Stimulated activated CD4-positive, alpha-beta T cell treated with anti-CD3 and anti-CD28 coated beads, Interleukin-1b, Interleukin-23, amount 100 ng/mL, for 1 hour (primary cell): ENCODE results near the gene TTC1.
"Not testable (repeated sequence)": the region's sequence is repeated elsewhere in the genome, so short reads cannot be mapped to it uniquely, and the experiment has no call there.

ENCODE experiments used
- DNase-seq, 2 donors: peaks; one replicate each; pipeline ENCODE4 v3.0.0-alpha.2; 2020; ENCODE audit warnings: low read depth in 2 of 2

TTC1 gene

DNA sequence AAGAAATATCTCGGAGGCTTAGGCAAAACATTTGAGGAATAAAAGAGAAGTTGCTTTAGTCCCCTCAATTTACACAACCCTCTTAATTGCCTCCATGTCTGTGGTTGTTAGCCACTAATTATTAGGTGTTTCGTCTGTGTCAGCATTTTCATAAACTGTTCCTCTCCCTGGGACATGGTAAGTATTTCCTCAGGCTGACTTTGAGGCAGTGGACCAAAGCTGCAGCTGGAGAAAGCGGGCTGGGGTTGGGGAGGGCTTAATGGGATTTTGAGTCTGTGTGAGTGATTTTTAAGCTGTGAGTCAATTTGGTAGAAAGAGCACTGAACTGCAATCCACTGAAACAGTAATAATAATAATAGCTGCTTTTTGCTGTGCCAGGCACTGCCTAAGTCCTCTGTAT, 13.0 kb upstream of the TTC1 start:
- DNase-seq: no peak

GRCh38 chr5:160001457-160001856, 7.5 kb upstream of the TTC1 start:
- no peak for DNase-seq

DNA sequence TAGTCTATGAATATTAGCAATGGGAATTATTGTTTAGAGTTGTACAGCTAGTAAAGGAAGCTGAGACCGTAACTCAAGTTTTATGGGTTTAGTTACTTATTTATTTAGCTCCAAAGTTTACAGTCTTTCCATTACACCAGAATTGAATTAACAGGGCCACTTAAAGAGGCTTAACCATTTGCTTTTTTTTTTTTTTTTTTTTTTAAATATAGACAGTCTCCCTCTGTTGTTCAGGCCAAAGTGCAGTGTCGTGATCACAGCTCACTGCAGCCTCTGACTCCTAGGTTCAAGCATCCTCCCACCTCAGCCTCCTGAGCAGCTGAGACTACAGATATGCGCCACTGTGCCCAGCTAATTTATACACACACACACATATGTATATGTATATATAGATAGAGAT, 1.4 kb upstream of the TTC1 start:
- DNase-seq: no peak

DNA sequence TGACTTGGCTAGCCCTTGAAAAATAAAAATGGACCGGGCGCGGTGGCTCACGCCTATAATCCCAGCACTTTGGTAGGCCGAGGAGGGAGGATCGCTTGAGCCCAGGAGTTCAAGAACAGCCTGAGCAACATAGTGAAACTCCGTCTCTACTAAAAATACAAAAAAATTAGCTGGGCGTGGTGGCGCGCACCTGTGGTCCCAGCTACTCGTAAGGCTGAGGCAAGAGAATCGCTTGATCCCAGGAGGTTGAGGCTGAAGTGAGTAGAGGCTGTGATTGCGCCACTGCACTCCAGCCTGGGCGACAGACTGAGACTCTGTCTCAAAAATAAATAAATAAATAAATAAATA, 436 bp upstream of the TTC1 start:
- not testable (repeated sequence) for DNase-seq

- no peak for DNase-seq
Measured at GRCh38 chr5:160009591-160009989, 651 bp downstream of the TTC1 start.

GRCh38 chr5:160011471-160011870, 2.5 kb downstream of the TTC1 start:
- DNase-seq: no peak

DNA sequence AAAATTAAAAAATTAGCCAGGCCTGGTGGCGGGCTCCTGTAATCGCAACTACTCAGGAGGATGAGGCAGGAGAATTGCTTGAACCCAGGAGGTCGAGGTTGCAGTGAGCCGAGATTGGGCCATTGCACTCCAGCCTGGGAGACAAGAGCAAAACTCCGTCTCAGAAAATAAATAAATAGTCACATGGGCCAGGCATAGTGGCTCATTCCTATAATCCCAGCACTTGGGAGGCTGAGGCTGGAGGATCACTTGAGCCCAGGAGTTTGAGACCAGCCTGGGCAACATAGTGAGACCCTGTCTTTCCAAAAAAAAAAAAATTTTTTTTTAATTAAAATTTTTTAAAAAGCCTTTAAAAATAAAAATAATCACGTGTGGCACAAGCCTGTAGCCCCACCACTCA, 5.3 kb downstream of the TTC1 start:
- DNase-seq: not testable (repeated sequence)

- DNase-seq: no peak
Measured at GRCh38 chr5:160018945-160019625, 10.1 kb downstream of the TTC1 start.

GRCh38 chr5:160020266-160020770, 11.4 kb downstream of the TTC1 start:
- no peak for DNase-seq

DNA sequence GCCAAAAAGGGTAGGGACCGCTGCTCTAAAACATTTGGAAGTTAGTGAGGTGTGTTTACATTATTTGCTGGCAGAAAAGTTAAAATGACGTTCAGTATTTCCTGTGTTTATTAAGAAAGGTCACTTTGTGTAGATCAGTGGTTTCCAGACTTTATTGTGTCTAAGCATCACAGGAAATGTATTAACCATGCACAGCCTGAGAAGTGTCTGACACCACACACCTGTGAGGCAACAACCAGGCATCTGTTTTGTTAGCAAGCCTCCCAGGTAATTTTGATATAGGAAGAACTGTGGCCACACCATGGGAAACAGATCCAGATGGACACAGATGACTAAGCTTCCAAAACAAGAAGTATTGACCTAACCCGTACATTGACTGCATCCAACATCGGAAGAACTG, 12.0 kb downstream of the TTC1 start:
- DNase-seq: no peak

GRCh38 chr5:160021831-160022446, 13.0 kb downstream of the TTC1 start:
- DNase-seq: peak; percentile 16 to 20

- DNase-seq: no peak
Measured at GRCh38 chr5:160023007-160023907, 14.3 kb downstream of the TTC1 start.

DNA sequence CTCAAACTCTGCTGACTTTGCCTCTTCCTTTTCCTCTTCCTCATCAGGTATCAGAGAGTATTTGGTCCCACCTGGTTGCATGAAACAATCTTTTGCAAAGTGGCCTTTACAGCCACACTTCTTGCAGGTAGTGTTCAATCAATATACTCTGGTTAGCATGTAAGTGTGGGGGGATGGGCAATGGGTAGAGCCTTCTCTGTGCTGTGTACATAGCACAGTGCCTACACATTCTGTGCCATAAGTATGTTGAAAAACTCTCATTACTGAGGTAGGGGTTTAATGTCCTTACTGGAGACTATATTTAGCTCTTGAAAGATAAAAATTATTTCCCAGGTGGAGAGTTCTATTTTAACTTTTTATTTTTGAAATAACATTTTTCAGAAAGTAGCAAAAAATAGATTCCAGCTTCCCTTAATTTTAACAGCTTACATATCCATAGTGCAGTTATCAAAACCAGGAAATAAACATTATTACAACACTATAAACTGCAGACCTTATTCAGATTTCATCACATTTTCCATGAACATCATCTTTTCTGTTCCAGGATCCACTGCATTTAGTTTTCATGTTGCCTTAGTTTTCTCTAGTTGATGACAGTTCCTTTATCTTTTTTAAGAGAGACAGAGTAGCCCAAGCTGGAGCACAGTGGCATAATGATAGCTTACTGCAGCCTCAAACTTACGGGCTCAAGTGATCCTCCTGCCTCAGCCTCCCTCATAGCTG, 15.1 kb downstream of the TTC1 start:
- no peak for DNase-seq

DNA sequence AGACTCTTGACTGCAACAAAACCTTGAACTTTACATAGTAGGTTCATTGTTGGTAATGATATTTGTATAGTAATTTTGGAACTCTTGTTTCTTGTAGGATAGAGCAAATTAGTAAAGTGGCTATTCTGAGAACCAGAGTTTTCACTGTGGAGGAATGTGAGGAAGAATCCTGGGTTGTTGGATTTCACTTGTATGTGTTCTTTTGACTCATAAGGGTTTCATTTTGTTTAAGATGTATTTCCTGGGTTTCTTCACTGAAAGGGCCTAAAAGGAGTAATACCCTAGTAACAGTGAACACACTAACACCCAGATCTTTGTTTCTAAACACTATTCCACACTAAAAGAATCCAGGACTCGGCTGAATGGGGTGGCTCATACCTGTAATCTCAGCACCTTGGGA, 20.1 kb downstream of the TTC1 start:
- DNase-seq: no peak

GRCh38 chr5:160029540-160030139, 20.7 kb downstream of the TTC1 start:
- no peak for DNase-seq

GRCh38 chr5:160030631-160031377, 21.9 kb downstream of the TTC1 start:
- DNase-seq: no peak

GRCh38 chr5:160033546-160034252, 24.8 kb downstream of the TTC1 start:
- DNase-seq: no peak

DNA sequence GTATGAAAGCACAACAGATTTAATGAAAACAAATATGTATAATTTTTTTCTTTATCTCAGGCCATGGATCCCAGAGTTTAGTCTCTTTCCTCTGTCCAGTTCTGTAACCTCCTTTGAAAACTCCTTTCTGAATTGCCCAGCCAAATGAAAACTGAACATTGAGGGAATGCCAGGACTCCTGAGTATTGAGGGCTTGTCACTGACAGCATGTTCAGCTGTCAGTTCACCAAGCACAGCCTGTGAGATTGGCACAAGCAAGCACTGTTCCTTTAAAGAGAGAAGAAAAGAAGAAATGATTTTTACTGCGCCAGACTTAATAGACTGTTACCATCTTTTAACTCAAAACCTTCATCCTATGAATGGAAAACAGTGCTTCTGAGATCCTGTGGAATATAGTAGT, 27.3 kb downstream of the TTC1 start:
- DNase-seq: no peak

GRCh38 chr5:160036884-160037283, 27.9 kb downstream of the TTC1 start:
- no peak for DNase-seq

GRCh38 chr5:160039810-160040470, 31.0 kb downstream of the TTC1 start:
- no peak for DNase-seq
